GM21390 (cell line): ENCODE results near the gene LDHD.
"Not testable (repeated sequence)": the region's sequence is repeated elsewhere in the genome, so short reads cannot be mapped to it uniquely, and the experiment has no call there.

Source experiments
- ATAC-seq: cut with Tn5 transposase; IDR thresholded peaks from one replicate; pipeline ENCODE4 v1.9.1; 2021; ENCODE audit not compliant: unreplicated experiment

The LDHD gene

DNA sequence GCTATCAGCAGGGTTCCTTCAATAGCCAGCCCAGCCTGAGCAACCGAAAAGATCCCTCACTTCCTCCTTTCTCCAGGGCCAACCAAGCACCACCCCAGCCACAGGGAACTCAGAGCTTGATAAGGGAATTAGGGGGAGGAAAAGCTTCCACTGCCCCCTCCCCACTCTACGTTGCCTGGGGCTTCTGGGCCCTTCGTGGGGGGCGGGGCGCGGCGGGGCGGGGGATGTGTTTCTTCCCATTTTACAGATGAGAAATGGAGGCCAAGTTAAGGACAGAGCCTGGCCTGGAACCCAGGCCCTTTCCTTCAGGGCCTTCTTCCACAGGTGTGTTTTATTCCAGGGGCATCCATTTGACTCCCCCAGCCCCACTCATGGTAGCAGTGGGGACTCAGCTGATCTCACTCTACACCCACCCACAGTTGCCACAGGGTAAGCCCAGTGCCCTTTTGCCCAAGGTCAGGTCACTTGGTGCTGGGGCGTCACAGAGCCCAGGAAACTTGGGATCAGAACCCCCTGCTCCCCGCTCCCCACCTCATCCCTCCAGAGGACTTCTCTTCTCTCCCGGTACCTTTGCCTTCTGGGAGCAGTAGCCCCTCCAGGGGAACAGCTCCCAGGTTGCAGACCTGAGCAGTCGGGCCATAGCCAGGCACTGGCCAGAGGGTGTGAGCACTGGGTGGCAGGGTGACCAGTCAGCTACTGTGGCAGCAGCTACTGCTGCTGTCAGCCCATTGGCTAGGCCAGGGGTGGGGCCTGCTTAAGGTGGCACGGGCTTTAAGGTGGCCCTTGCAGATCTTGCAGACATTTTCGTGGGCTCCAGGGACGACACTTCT lies at the start of gene LDHD:
LDHD (minus strand) TSS at position 700 of the 830 bp plus-strand sequence; CDS start at position 640, 60 bp downstream.
- ATAC-seq: no peak

GRCh38 chr16:75160386-75160785 lies 43.8 kb upstream of the LDHD start:
- no peak for ATAC-seq

- ATAC-seq: no peak
Measured at GRCh38 chr16:75152635-75153034, 36.1 kb upstream of the LDHD start.

DNA sequence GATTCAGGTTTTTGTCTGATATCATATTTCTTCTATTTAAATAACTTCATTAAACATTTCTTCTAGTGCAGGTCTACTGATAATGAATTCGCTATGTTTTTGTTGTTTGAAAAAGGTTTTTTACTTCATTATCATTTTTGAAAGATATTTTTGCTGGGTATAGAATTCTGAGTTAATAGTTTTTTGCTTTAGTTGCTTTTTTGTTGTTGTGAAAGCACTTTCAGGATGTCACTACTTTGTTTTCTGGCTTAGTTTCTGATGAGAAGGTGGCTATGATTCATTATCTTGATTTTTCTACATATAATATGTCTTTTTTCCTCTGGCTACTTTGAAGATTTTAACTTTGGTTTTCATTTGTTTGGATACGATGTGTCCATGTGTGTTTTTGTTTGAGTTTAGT lies 35.2 kb upstream of the LDHD start:
- no peak for ATAC-seq

GRCh38 chr16:75148311-75149195 lies 32.0 kb upstream of the LDHD start, which contains the start of gene ZFP1:
ZFP1 (plus strand) TSS chr16:75148524; CDS start chr16:75152952, 4,428 bp downstream.
- ATAC-seq: peak; percentile 86

- ATAC-seq: no peak
Measured at GRCh38 chr16:75147968-75148310, 31.4 kb upstream of the LDHD start.

- ATAC-seq: no peak
Measured at GRCh38 chr16:75143941-75144340, 27.4 kb upstream of the LDHD start.

DNA sequence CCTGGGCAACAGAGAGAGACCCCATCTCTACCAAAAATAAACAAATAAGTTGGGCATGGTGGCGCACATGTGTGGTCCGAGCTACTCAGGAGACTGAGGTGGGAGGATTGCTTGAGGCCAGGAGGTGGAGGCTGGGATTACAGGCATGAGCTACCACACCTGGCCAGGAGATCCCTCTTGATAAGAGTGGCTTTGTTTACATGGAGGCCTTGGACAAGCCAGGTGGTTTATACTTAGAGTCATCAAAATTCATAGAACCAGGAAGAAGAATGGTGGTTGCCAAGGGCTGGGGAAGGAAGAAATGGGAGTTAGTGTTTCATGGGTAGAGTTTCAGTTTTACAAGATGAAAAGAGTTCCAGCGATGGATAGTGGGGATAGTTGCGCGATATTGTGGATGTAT lies 22.9 kb upstream of the LDHD start:
- no peak for ATAC-seq

DNA sequence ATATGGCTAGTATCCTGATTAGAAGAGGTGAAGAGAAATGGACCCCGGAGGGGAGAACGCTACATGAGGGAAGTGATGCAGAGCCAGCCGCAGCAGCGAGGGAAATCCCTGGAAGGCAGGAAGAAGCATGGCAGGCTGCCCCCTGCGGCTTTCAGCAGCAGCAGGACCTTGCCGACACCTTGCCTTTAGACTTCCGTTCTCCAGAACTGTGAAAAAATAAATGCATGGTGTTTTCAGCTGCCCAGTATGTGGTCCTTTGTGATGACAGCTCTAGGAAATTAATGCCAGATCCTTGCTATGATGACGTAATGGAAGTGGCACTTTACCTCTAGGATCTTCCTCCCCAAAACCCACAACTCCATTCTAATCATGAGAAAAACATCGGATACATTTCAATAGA lies 22.1 kb upstream of the LDHD start:
- no peak for ATAC-seq

- no peak for ATAC-seq
Measured at GRCh38 chr16:75138233-75138632, 21.7 kb upstream of the LDHD start.

- no peak for ATAC-seq
Measured at GRCh38 chr16:75131081-75131480, 14.5 kb upstream of the LDHD start.

- ATAC-seq: no peak
Measured at GRCh38 chr16:75130150-75130771, 13.7 kb upstream of the LDHD start.

- ATAC-seq: not testable (repeated sequence)
Measured at GRCh38 chr16:75129421-75130149, 13.0 kb upstream of the LDHD start.

DNA sequence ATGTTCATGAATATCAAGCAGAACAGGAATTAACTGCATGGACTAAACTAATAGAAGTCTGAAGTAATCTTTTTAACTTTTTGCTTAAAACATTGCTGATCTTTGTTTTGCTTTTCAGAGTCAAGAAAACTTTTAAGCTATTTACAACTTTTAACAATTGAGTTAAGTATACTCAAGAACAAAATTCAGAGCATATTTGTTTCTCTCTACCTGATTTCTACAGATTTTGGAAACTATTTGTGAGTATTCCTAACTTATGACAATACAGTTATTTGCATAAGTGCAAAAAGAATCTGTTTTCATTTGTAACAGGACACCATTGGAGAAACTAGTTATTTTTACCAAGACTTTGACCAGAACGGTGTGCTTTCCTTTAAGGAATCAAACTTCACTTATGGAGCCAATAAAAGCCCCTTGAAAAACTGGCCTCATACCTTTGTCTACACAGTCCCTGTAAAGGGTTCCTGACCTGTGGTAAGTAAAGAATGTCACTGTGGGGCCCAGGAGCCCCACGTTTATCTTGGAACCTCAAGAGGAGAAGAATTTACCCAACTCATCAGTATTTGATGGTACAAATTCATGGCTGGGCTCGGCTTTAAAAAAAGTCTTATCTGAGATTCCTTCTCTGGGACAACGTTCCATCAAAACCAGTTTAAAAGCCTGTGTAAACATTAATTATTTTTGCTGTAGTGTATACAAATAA lies 11.3 kb upstream of the LDHD start:
- no peak for ATAC-seq

GRCh38 chr16:75122609-75123008 lies 6.0 kb upstream of the LDHD start:
- no peak for ATAC-seq

- ATAC-seq: no peak
Measured at GRCh38 chr16:75121949-75122568, 5.5 kb upstream of the LDHD start.

DNA sequence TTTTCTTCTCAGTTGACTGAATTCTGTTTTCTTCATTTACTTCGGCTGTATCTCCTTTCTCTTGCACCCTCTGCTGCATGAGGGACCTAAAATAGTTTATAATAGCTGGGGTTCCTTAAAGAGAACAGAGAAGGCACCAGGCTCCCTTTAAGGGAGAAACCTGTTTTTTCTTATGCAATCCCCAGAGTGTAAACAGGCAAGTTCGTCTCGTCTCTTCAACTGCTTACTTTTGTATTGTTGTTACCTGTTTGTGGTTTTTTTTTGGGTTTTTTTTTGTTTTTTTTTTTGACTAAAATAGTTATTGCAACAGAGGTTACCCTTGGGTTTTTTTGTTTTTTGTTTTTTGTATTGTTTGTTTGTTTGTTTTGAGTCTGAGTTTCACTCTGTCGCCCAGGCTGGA lies 3.7 kb upstream of the LDHD start:
- ATAC-seq: no peak

DNA sequence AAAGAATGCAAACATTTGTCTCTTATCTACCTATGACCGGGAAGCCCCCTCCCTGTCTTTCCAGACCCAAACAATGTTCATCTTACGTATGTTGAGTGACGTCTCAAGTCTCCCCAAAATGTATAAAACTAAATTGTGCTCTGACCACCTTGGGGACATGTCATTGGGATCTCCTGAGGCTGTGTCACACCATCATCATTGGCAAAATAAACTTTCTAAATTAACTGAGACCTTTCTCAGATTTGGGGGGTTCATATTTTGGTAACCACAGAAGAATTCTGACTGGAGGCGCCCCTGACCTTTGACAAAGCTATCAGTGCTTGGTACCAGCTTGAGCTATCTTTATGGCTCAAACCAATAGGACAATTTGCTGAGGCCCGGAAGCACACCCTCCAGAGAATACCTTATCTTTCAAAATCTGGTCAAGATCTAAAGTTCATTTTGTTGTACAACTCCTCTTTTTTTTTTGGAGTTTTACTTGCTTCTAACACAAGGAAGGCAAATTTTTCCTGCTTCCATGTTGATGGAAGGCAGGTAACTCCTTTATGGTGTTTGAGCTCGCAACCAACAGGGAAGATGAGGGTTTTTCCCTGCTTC lies 2.5 kb upstream of the LDHD start:
- no peak for ATAC-seq

GRCh38 chr16:75116911-75117245 lies 298 bp upstream of the LDHD start:
- no peak for ATAC-seq
